Osteocyte (in vitro differentiated cells): Measurements from ENCODE around the gene FAAP20. TPM values are rescaled to one million over a fixed set of nuclear protein-coding genes. Genes with fewer than 3 reads are reported as not detected.

Source experiments
- DNase-seq: peaks from one replicate; pipeline ENCODE4 v3.0.0; 2021; ENCODE audit warnings: mixed read lengths; ENCODE audit not compliant: unreplicated experiment; ENCODE audit errors: extremely low spot score
- H3K27ac Mint-ChIP-seq: one replicate; pipeline ENCODE4 v1.8.0; 2021; ENCODE audit warnings: mild to moderate bottlenecking, mixed read lengths; ENCODE audit not compliant: unreplicated experiment
- H3K27me3 Mint-ChIP-seq: one replicate; pipeline ENCODE4 v1.8.0; 2021; ENCODE audit warnings: mixed read lengths; ENCODE audit not compliant: unreplicated experiment
- H3K36me3 Mint-ChIP-seq: one replicate; pipeline ENCODE4 v1.8.0; 2021; ENCODE audit warnings: mixed read lengths; ENCODE audit not compliant: unreplicated experiment
- H3K4me1 Mint-ChIP-seq: one replicate; pipeline ENCODE4 v1.8.0; 2021; ENCODE audit warnings: mixed read lengths; ENCODE audit not compliant: unreplicated experiment
- H3K4me3 Mint-ChIP-seq: one replicate; pipeline ENCODE4 v1.8.0; 2021; ENCODE audit warnings: mild to moderate bottlenecking, moderate library complexity, mixed read lengths; ENCODE audit not compliant: unreplicated experiment
- H3K9me3 Mint-ChIP-seq: one replicate; pipeline ENCODE4 v1.8.0; 2021; ENCODE audit warnings: mixed read lengths; ENCODE audit not compliant: unreplicated experiment
- total RNA-seq: library from RNA; stranded (reverse); gene quantifications from 2 replicates; pipeline ENCODE4 v1.2.1, GENCODE V29; 2021
- TF ChIP-seq, protein P1 (sequence below): fragments of 200-600 bp; sonication (generic); IDR thresholded peaks from 2 replicates; pipeline ENCODE4 v1.5.0; 2021; ENCODE audit warnings: antibody characterized with exemption, mild to moderate bottlenecking, moderate library complexity

Gene FAAP20
- total RNA-seq, 1 donor from 2014 or later: 90.4 TPM

- TF ChIP-seq, protein P1, sequence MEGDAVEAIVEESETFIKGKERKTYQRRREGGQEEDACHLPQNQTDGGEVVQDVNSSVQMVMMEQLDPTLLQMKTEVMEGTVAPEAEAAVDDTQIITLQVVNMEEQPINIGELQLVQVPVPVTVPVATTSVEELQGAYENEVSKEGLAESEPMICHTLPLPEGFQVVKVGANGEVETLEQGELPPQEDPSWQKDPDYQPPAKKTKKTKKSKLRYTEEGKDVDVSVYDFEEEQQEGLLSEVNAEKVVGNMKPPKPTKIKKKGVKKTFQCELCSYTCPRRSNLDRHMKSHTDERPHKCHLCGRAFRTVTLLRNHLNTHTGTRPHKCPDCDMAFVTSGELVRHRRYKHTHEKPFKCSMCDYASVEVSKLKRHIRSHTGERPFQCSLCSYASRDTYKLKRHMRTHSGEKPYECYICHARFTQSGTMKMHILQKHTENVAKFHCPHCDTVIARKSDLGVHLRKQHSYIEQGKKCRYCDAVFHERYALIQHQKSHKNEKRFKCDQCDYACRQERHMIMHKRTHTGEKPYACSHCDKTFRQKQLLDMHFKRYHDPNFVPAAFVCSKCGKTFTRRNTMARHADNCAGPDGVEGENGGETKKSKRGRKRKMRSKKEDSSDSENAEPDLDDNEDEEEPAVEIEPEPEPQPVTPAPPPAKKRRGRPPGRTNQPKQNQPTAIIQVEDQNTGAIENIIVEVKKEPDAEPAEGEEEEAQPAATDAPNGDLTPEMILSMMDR: no peak
- H3K27ac Mint-ChIP-seq: peak overlapping the region; percentile 79
- no peaks in the 10 kb centered on the region for H3K27me3 Mint-ChIP-seq
- no peaks in the 10 kb centered on the region for H3K9me3 Mint-ChIP-seq
- H3K36me3 Mint-ChIP-seq: no peaks in the 10 kb centered on the region
- no peak overlapping the region for H3K4me3 Mint-ChIP-seq
- DNase-seq: no peak
- H3K4me1 Mint-ChIP-seq: peaks cover 83% of the 10 kb centered on the region
Observed at GRCh38 chr1:2239384-2239985, 44.9 kb upstream of the FAAP20 start.

- peaks cover 87% of the 10 kb centered on the region for H3K4me1 Mint-ChIP-seq
- no peaks in the 10 kb centered on the region for H3K9me3 Mint-ChIP-seq
- no peaks in the 10 kb centered on the region for H3K27me3 Mint-ChIP-seq
- no peak overlapping the region for H3K4me3 Mint-ChIP-seq
- no peak overlapping the region for H3K27ac Mint-ChIP-seq
- no peaks in the 10 kb centered on the region for H3K36me3 Mint-ChIP-seq
- TF ChIP-seq, protein P1: no peak
- DNase-seq: no peak
Observed at GRCh38 chr1:2239013-2239370, 44.4 kb upstream of the FAAP20 start.

GRCh38 chr1:2238361-2239012 lies 43.9 kb upstream of the FAAP20 start:
- Mint-ChIP-seq H3K27me3 (no peaks in the 10 kb centered on the region), H3K4me1 (peaks cover 87% of the 10 kb centered on the region), H3K27ac (no peak overlapping the region), H3K4me3 (no peak overlapping the region), H3K9me3 (no peaks in the 10 kb centered on the region), H3K36me3 (no peaks in the 10 kb centered on the region)
- TF ChIP-seq, protein P1: no peak
- no peak for DNase-seq

GRCh38 chr1:2237773-2238172 lies 43.2 kb upstream of the FAAP20 start:
- no peaks in the 10 kb centered on the region for H3K36me3 Mint-ChIP-seq
- TF ChIP-seq, protein P1: no peak
- no peaks in the 10 kb centered on the region for H3K9me3 Mint-ChIP-seq
- H3K4me3 Mint-ChIP-seq: peak overlapping the region; percentile 18
- H3K4me1 Mint-ChIP-seq: peaks cover 87% of the 10 kb centered on the region
- DNase-seq: no peak
- no peaks in the 10 kb centered on the region for H3K27me3 Mint-ChIP-seq
- H3K27ac Mint-ChIP-seq: peak overlapping the region; percentile 68

DNA sequence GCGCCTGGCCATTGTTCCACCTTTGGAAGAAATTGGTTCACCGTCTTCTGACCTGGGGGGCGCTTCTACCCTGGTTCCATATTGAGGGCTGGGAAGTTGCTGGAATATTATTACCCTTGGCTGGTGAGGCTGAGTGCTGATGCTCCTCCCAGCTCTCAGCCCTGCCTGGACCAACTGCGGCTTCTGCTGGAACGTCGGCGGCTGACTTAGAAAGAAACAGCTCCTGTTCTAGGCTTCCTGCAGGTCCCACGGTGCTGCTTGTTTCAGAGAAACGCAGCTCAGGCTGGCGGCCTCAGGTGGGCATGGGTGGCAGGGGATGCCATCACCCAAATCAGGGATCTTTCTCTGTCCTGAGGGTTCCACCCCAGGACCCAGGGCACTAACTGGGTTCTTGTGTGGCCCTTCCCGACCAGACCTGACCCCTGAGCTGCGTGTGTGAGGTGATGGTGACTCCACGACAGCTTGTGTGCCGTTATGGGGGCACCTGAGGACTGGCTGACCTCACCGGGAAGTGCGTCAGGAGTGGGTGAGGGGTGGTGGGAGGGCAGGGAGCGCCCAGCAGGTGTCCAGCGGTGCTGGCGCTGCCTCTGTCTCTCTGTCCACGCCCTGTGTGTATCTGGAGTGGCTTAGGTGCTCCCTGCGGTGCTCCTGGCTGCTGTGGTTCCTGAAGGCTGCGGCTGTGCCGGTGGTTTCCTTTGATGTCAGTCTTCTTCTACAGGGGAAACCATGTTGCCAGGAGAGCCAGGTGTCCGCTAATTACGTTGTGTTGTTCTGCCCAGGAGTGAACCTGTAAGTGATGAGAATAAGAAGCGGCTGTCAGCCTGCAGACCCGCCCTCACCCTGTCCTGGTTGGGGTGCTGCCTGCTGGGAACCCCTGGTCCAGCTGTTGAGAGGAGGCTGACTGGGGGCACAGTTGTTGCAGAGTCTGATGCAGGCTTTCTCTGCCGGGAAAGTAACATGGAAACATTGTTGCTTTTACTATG lies 42.4 kb upstream of the FAAP20 start:
- Mint-ChIP-seq H3K27ac (peak overlapping the region; percentile 96), H3K4me1 (peaks cover 87% of the 10 kb centered on the region), H3K4me3 (no peak overlapping the region), H3K9me3 (no peaks in the 10 kb centered on the region), H3K36me3 (no peaks in the 10 kb centered on the region), H3K27me3 (no peaks in the 10 kb centered on the region)
- DNase-seq: no peak
- TF ChIP-seq, protein P1: no peak
